IMR-90 (cell line): ENCODE measurements around the gene B4GALNT1. TPM values are rescaled to one million over a fixed set of nuclear protein-coding genes. Genes with fewer than 3 reads are reported as not detected.
A peak's percentile ranks its signal among the peaks of the same experiment; 100 is the strongest.
"Not testable (repeated sequence)": the region's sequence is repeated elsewhere in the genome, so short reads cannot be mapped to it uniquely, and the experiment has no call there.

ENCODE experiments used
- ATAC-seq: fragments of 200-7000 bp; cut with Tn5 transposase; 2 replicates; pipeline ENCODE4 v1.9.1; 2020; ENCODE audit warnings: low read depth, mild to moderate bottlenecking, moderate library complexity
- BruUV-seq: library from RNA; stranded (reverse); fragments of 400-500 nt; replicated peaks from 2 replicates; lab custom pipeline; 2021; lab: Mats Ljungman, UMichigan
- CTCF ChIA-PET: fragments of 300-600 bp; formaldehyde crosslinking; extraction: SDS; loops from one replicate; lab custom pipeline; 2021; ENCODE audit warnings: antibody characterized with exemption; lab: Yijun Ruan, JAX
- POLR2A ChIA-PET: fragments of 300-600 bp; sonication (Branson Sonifier 250); formaldehyde crosslinking; loops from one replicate; lab custom pipeline; 2022; ENCODE audit warnings: antibody characterized with exemption; ENCODE audit not compliant: unreplicated experiment; lab: Charles Lee
- DNase-seq: peaks from one replicate; pipeline ENCODE4 v3.0.0; 2013
- H2AFZ ChIP-seq: replicated peaks from 2 replicates; pipeline ENCODE3; 2013; ENCODE audit warnings: low read length, mild to moderate bottlenecking; ENCODE audit not compliant: poor library complexity
- H2AK5ac ChIP-seq: 2 replicates; pipeline ENCODE4 v1.6.1; 2013; ENCODE audit warnings: low read depth, low read length, inconsistent platforms
- H2AK9ac ChIP-seq: replicated peaks from 2 replicates; pipeline ENCODE3; 2013; ENCODE audit warnings: mild to moderate bottlenecking, low read depth, low read length, moderate library complexity; ENCODE audit not compliant: poor library complexity
- H2BK120ac ChIP-seq: 2 replicates; pipeline ENCODE4 v1.6.1; 2013; ENCODE audit warnings: low read depth, low read length, inconsistent platforms
- H2BK15ac ChIP-seq: 3 replicates; pipeline ENCODE4 v1.6.1; 2013; ENCODE audit warnings: low read depth, low read length, inconsistent platforms
- H2BK20ac ChIP-seq: 2 replicates; pipeline ENCODE4 v1.6.1; 2013; ENCODE audit warnings: low read depth, mild to moderate bottlenecking, inconsistent platforms, low read length, moderate library complexity
- H2BK5ac ChIP-seq: 2 replicates; pipeline ENCODE4 v1.6.1; 2013; ENCODE audit warnings: mild to moderate bottlenecking, low read depth, low read length, inconsistent platforms; ENCODE audit not compliant: poor library complexity, severe bottlenecking
- H3K14ac ChIP-seq: replicated peaks from 2 replicates; pipeline ENCODE4 v1.6.1; 2013; ENCODE audit warnings: low read depth, low read length, inconsistent platforms
- H3K18ac ChIP-seq: 2 replicates; pipeline ENCODE4 v1.6.1; 2013; ENCODE audit warnings: low read depth, low read length, control low read depth
- H3K23ac ChIP-seq: 2 replicates; pipeline ENCODE4 v1.6.1; 2013; ENCODE audit warnings: low read depth, low read length, inconsistent platforms
- H3K27ac ChIP-seq: 2 replicates; pipeline ENCODE4 v1.5.1; 2013; ENCODE audit warnings: mild to moderate bottlenecking, control low read depth, low read length; ENCODE audit not compliant: insufficient read depth
- H3K27me3 ChIP-seq: 2 replicates; pipeline ENCODE4 v1.6.1; 2013; ENCODE audit warnings: low read length; ENCODE audit not compliant: control insufficient read depth, insufficient read depth
- H3K36me3 ChIP-seq: 2 replicates; pipeline ENCODE4 v1.6.1; 2013; ENCODE audit warnings: low read length, mixed read lengths; ENCODE audit not compliant: control insufficient read depth, insufficient read depth
- H3K4ac ChIP-seq: 2 replicates; pipeline ENCODE4 v1.6.1; 2013; ENCODE audit warnings: low read depth, low read length, inconsistent platforms
- H3K4me1 ChIP-seq: 2 replicates; pipeline ENCODE4 v1.6.1; 2013; ENCODE audit warnings: low read length, mixed read lengths; ENCODE audit not compliant: control insufficient read depth, insufficient read depth
- H3K4me2 ChIP-seq: 2 replicates; pipeline ENCODE4 v1.6.1; 2013; ENCODE audit warnings: low read depth, mild to moderate bottlenecking, control low read depth, low read length, moderate library complexity
- H3K4me3 ChIP-seq: 2 replicates; pipeline ENCODE4 v1.5.1; 2013; ENCODE audit warnings: low read depth, mild to moderate bottlenecking, control low read depth, low read length, moderate library complexity; ENCODE audit not compliant: insufficient read depth
- H3K56ac ChIP-seq: 2 replicates; pipeline ENCODE4 v1.6.1; 2013; ENCODE audit warnings: low read length, inconsistent platforms; ENCODE audit not compliant: insufficient read depth; ENCODE audit errors: extremely low read depth
- H3K79me1 ChIP-seq, 2 experiments: 2 replicates each; pipeline ENCODE4 v1.6.1; 2013; ENCODE audit warnings: low read length in 2 of 2, inconsistent platforms in 1 of 2, low read depth in 1 of 2
- H3K9ac ChIP-seq: 2 replicates; pipeline ENCODE4 v1.6.1; 2013; ENCODE audit warnings: low read depth, low read length, control low read depth
- H3K9me1 ChIP-seq: 2 replicates; pipeline ENCODE4 v1.6.1; 2013; ENCODE audit warnings: low read length, inconsistent platforms; ENCODE audit not compliant: insufficient read depth
- H3K9me3 ChIP-seq: 2 replicates; pipeline ENCODE4 v1.6.1; 2013; ENCODE audit warnings: low read length; ENCODE audit not compliant: control insufficient read depth, insufficient read depth
- H4K20me1 ChIP-seq: 2 replicates; pipeline ENCODE4 v1.6.1; 2013; ENCODE audit warnings: low read length, inconsistent platforms; ENCODE audit not compliant: insufficient read depth
- H4K5ac ChIP-seq: 2 replicates; pipeline ENCODE4 v1.6.1; 2013; ENCODE audit warnings: mild to moderate bottlenecking, low read depth, low read length, control low read depth
- H4K8ac ChIP-seq, 2 experiments: 2 replicates each; pipeline ENCODE4 v1.6.1; 2013; ENCODE audit warnings: low read depth in 2 of 2, low read length in 2 of 2, control low read depth in 1 of 2, inconsistent platforms in 1 of 2
- H4K91ac ChIP-seq: 2 replicates; pipeline ENCODE4 v1.6.1; 2013; ENCODE audit warnings: low read depth, low read length, inconsistent platforms; ENCODE audit not compliant: insufficient read depth
- BHLHE40 ChIP-seq: fragments of 150-350 bp; IDR thresholded peaks from 2 replicates; pipeline ENCODE4 v1.6.1; 2016; ENCODE audit warnings: mild to moderate bottlenecking, low read depth, low read length
- CEBPB ChIP-seq: IDR thresholded peaks from 2 replicates; pipeline ENCODE4 v1.6.1; 2012; ENCODE audit warnings: low read depth, low read length, improper control_type of control experiment
- MAFK ChIP-seq: IDR thresholded peaks from 2 replicates; pipeline ENCODE4 v1.6.1; 2012; ENCODE audit warnings: low read depth, low read length, improper control_type of control experiment
- POLR2A ChIP-seq: IDR thresholded peaks from 2 replicates; pipeline ENCODE4 v1.6.1; 2012; ENCODE audit warnings: mild to moderate bottlenecking, low read depth, low read length
- WGBS, 2 experiments: methylation state at CpG; one replicate each; pipeline versions ENCODE4 v1.1.5 to v1.1.7; 2013; ENCODE audit warnings: missing lambda C conversion rate in 2 of 2; ENCODE audit not compliant: insufficient read length in 1 of 2; ENCODE audit errors: extremely low coverage in 2 of 2; 5-methylcytosine and 5-hydroxymethylcytosine counted together
- dilution Hi-C: fragments of 300-500 bp; cut with HindIII; formaldehyde crosslinking; loops from one replicate; pipeline ENCODE4 v1.14.3; 2018; ENCODE audit warnings: low sequenced_read_pairs; ENCODE audit not compliant: unreplicated experiment
- in situ Hi-C: fragments of 300-500 bp; cut with MboI; formaldehyde crosslinking; loops from 3 replicates; pipeline ENCODE4 v1.14.3; 2019; ENCODE audit warnings: low sequenced_read_pairs, inconsistent platforms, mixed read lengths
- intact Hi-C: fragments of 100-400 bp; cut with micrococcal nuclease; formaldehyde crosslinking; loops from 2 replicates; pipeline ENCODE4 v1.10.0; 2022
- polyA plus RNA-seq, 3 experiments: library from polyadenylated mRNA; depleted of rRNA; stranded (reverse); fragments of >200 nt; gene quantifications; 2 replicates each; pipeline ENCODE4 v1.2.3, GENCODE V29; 2012; ENCODE audit warnings: low replicate concordance in 1 of 3
- total RNA-seq: library from RNA; depleted of rRNA; stranded (reverse); fragments of >200 nt; gene quantifications from 2 replicates; pipeline ENCODE4 v1.2.3, GENCODE V29; 2012
- TF ChIP-seq, protein P1 (sequence below): fragments of 150-350 bp; IDR thresholded peaks from 2 replicates; pipeline ENCODE4 v1.6.1; 2017; ENCODE audit warnings: mild to moderate bottlenecking, antibody characterized with exemption, low read length, low read depth

Gene B4GALNT1
- total and polyA plus RNA-seq, 2 of the 4 experiments (the other 2 are of a cell fraction), result 0.18 to 0.62 TPM

GRCh38 chr12:57590479-57590863 lies 42.5 kb downstream of the B4GALNT1 start:
- H4K5ac ChIP-seq, result peak overlapping the region; percentile 35; the same call in 1 of the 2 replicates
- H2BK15ac ChIP-seq, result 0 out of 3 replicates have a peak overlapping the region, but pooled peaks have one; percentile 2
- no peak overlapping the region for H2BK5ac ChIP-seq
- no peak overlapping the region for H4K91ac ChIP-seq
- H3K4me1 ChIP-seq, result peaks cover 5% of the 10 kb centered on the region; the same call in 1 of the 2 replicates
- no peak overlapping the region for H2AK5ac ChIP-seq
- ATAC-seq (no peak), DNase-seq (no peak)
- peaks cover 2% of the 10 kb centered on the region; the same call in 1 of the 2 replicates for H3K36me3 ChIP-seq
- dilution Hi-C loops (no loop called here), in situ Hi-C loops (no loop called here), intact Hi-C loops (no loop called here)
- H3K23ac ChIP-seq, result peak overlapping the region; percentile 7; the same call in 1 of the 2 replicates
- peak overlapping the region; percentile 86 for H3K4me2 ChIP-seq
- TF ChIP-seq POLR2A (no peak), MAFK (no peak), BHLHE40 (no peak), CEBPB (no peak)
- TF ChIP-seq, protein P1, sequence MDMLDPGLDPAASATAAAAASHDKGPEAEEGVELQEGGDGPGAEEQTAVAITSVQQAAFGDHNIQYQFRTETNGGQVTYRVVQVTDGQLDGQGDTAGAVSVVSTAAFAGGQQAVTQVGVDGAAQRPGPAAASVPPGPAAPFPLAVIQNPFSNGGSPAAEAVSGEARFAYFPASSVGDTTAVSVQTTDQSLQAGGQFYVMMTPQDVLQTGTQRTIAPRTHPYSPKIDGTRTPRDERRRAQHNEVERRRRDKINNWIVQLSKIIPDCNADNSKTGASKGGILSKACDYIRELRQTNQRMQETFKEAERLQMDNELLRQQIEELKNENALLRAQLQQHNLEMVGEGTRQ, result no peak
- no peak overlapping the region for H3K27ac ChIP-seq
- H3K4ac ChIP-seq, result no peak overlapping the region
- H3K56ac ChIP-seq, result 0 out of 2 replicates have a peak overlapping the region, but pooled peaks have one; percentile 43
- peak overlapping the region; percentile 66 to 91 for H4K8ac ChIP-seq
- H2BK120ac ChIP-seq, result no peak overlapping the region
- H2AK9ac ChIP-seq, result peak overlapping the region; percentile 22
- H3K9me1 ChIP-seq, result peaks cover 11% of the 10 kb centered on the region
- H3K27me3 ChIP-seq, result peaks cover 18% of the 10 kb centered on the region
- H2AFZ ChIP-seq, result peak overlapping the region; percentile 99
- ChIA-PET POLR2A (no interaction called here), CTCF (no interaction called here)
- 0 out of 2 replicates have a peak overlapping the region, but pooled peaks have one; percentile 11 for H3K9ac ChIP-seq
- H3K9me3 ChIP-seq, result no peaks in the 10 kb centered on the region
- no TSS peak for BruUV-seq
- peaks cover 15 to 25% of the 10 kb centered on the region in 2 experiments; a peak in 3 of 4 replicates for H3K79me1 ChIP-seq
- H4K20me1 ChIP-seq, result no peaks in the 10 kb centered on the region
- no CpG with 5 or more reads among the region's 2 CpGs for WGBS, 2 experiments
- no peak overlapping the region for H3K18ac ChIP-seq
- peak overlapping the region; percentile 88 for H3K4me3 ChIP-seq
- H2BK20ac ChIP-seq, result no peak overlapping the region
- H3K14ac ChIP-seq, result peak overlapping the region; percentile 25; the same call in 1 of the 2 replicates

GRCh38 chr12:57588951-57589610 lies 43.9 kb downstream of the B4GALNT1 start:
- ATAC-seq, result not testable (repeated sequence)

More at GRCh38 chr12:57588951-57589610, 43.9 kb downstream of the B4GALNT1 start:
- intact Hi-C loops, CTCF ChIA-PET, H2BK20ac ChIP-seq, DNase-seq, BruUV-seq, H4K20me1 ChIP-seq, H3K27ac ChIP-seq, POLR2A ChIA-PET, H2BK5ac ChIP-seq, H3K36me3 ChIP-seq, H3K56ac ChIP-seq, H3K4me2 ChIP-seq, H4K5ac ChIP-seq, H3K9me3 ChIP-seq, H3K4me1 ChIP-seq, H2BK15ac ChIP-seq, H2AK5ac ChIP-seq, H2BK120ac ChIP-seq, H4K8ac ChIP-seq, H2AFZ ChIP-seq, H2AK9ac ChIP-seq, dilution Hi-C loops, H3K14ac ChIP-seq, H3K4ac ChIP-seq, H3K23ac ChIP-seq, H3K18ac ChIP-seq, H3K4me3 ChIP-seq, H4K91ac ChIP-seq, H3K9ac ChIP-seq: not testable (repeated sequence)
- H3K9me1 ChIP-seq, result peaks cover 11% of the 10 kb centered on the region
- WGBS, 2 experiments, result 57% methylated on average over 3 of the region's 15 CpGs; no CpG with 5 or more reads in 1 of the 2 experiments
- in situ Hi-C loops, result loop anchor here (10.0 kb wide), 1 partner anchor 146 kb away; the partner anchor contains the start of gene AGAP2
- H3K27me3 ChIP-seq, result peaks cover 27% of the 10 kb centered on the region
- H3K79me1 ChIP-seq, result peaks cover 15 to 25% of the 10 kb centered on the region in 2 experiments; a peak in 3 of 4 replicates
